ENCODE results near the gene CCL25.

Gene CCL25

DNA sequence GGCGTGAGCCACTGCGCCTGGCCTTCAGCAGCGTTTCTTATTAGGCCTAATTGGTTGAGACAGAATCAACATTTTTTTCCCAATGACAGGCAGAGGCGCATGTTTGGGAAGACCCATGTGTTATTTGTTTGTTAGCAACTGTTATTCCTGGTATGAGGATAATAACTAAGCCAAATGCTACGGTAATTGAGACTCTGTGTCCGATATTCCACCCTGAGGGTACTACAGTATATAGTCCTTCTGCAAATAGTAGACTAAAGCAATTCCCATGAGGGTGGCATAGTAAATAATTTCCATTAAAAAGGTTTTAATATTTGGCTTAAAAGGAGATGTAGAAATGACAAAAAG lies 18.4 kb upstream of the CCL25 start:
- H3K4me3 ChIP-seq (ENCODE audit: low read length) = no peak overlapping the region
- no peak for TF ChIP-seq ZNF274 (IDR thresholded peaks at IDR 0.05; ENCODE audit: low read depth, low read length)

DNA sequence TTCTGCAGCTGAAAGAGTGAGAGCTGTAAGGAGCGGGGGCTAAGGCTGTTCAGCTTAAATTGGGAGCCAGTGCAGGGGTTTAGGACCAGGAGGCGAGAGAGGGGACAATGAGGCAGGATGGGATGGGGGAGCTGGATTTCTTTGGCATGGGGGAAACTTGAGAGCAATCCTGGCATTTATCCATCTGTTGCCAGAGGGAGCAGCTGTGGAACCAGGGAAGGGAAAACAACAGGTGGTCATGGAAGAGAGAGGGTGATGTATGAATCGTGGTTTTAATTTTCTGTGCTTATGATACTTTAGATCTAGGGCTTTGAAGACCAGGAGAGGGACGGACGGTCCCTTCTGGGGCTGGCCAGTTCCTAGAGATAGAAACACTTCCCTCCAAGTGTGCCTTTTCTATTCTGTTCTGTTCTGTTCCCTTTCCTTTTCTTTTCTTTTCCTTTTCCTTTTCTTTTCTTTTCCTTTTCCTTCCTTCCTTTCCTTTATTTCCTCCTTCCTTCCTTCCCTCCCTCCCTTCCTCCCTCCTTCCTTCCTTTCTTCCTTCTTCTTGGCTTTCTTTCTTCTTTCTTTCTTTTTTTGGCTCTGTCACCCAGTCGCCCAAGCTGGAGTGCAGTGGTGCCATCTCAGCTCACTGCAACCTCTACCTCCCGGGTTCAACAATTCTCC lies 16.0 kb upstream of the CCL25 start:
- no peak overlapping the region for H3K4me3 ChIP-seq (ENCODE audit: low read length)
- no peak for TF ChIP-seq ZNF274 (IDR thresholded peaks at IDR 0.05; ENCODE audit: low read depth, low read length)

- H3K4me3 ChIP-seq (ENCODE audit: low read length) = no peak overlapping the region
- no peak for TF ChIP-seq ZNF274 (IDR thresholded peaks at IDR 0.05; ENCODE audit: low read depth, low read length)
Observed at GRCh38 chr19:8038815-8039214, 13.7 kb upstream of the CCL25 start.

DNA sequence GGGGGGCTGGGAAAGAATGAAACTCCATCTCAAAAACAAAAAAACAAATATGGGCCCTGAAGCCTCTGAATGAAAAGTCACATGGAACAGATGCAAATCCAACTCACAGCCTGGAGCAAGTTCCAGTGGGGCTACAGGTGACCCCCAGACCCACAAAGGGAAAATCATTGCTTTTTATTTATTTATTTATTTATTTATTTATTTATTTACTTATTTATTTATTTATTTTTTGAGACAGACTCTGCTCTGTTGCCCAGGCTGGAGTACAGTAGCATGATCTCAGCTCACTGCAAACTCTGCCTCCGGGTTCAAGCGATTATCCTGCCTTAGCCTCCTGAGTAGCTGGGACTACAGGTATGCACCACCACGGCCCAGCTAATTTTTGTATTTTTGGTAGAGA lies 13.3 kb upstream of the CCL25 start:
- H3K4me3 ChIP-seq (ENCODE audit: low read length) = no peak overlapping the region
- no peak for TF ChIP-seq ZNF274 (IDR thresholded peaks at IDR 0.05; ENCODE audit: low read depth, low read length)

DNA sequence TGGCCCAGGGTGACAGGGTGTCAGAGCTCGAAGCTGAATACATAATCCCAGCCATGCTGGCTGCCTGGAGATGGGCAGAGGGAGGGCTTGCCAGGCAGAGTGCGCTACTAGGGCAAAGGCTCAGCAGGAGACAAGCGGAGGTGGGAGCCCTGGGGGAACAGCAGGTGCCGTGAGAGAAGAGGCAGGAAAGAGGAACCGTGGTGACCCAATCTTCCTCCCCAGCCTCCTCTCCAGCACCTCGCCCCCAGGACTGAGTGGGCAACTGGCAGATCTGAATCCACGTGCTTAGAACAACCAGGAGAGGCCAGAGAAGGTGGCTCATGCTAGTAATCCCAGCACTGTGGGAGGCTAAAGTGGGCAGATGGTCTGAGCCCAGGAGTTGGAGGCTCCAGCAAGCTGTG lies 11.0 kb upstream of the CCL25 start:
- no peak overlapping the region for H3K4me3 ChIP-seq (ENCODE audit: low read length)
- TF ChIP-seq ZNF274 (IDR thresholded peaks at IDR 0.05; ENCODE audit: low read depth, low read length) = no peak

DNA sequence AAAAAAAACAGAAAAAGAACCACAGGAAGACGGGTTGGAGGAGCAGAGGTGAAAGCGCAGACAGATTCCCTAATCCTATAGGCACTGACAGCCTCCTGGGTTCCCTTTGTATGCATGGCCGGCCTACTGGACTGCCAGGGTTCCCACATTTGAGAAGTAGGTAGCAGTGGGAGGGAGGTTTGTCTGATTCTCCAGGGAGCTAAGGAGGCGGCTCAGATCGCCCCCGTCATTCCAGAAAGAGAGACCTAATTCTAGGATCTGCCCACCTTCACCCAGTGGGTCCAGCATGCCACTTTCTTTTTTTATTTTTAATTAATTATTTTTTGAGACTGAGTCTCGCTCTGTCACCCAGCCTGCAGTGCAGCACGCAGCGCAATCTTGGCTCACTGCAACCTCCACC lies 9.7 kb upstream of the CCL25 start:
- H3K4me3 ChIP-seq (ENCODE audit: low read length) = no peak overlapping the region
- TF ChIP-seq ZNF274 (IDR thresholded peaks at IDR 0.05; ENCODE audit: low read depth, low read length) = no peak

DNA sequence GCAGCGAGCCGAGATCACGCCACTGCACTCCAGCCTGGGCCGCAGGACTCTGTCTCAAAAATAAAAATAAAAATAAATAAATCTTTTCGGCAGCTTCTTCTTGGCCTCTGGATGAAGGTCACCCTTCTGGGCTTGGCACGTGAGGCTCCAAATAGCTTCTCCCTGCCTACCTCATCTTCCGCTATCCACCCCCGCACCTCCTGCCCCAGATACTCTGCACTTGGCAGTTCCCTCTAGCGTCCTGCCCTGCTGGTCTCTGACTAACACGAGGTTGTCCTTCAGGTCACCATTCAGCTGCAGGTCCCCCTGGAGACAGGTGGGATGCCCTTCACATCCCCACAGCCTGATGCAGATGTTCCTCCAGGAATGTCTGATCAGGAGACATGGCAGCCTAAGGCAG lies 8.5 kb upstream of the CCL25 start:
- H3K4me3 ChIP-seq (ENCODE audit: low read length) = no peak overlapping the region
- TF ChIP-seq ZNF274 (IDR thresholded peaks at IDR 0.05; ENCODE audit: low read depth, low read length) = no peak

- no peak overlapping the region for H3K4me3 ChIP-seq (ENCODE audit: low read length)
- no peak for TF ChIP-seq ZNF274 (IDR thresholded peaks at IDR 0.05; ENCODE audit: low read depth, low read length)
Observed at GRCh38 chr19:8045872-8046568, 6.5 kb upstream of the CCL25 start.

DNA sequence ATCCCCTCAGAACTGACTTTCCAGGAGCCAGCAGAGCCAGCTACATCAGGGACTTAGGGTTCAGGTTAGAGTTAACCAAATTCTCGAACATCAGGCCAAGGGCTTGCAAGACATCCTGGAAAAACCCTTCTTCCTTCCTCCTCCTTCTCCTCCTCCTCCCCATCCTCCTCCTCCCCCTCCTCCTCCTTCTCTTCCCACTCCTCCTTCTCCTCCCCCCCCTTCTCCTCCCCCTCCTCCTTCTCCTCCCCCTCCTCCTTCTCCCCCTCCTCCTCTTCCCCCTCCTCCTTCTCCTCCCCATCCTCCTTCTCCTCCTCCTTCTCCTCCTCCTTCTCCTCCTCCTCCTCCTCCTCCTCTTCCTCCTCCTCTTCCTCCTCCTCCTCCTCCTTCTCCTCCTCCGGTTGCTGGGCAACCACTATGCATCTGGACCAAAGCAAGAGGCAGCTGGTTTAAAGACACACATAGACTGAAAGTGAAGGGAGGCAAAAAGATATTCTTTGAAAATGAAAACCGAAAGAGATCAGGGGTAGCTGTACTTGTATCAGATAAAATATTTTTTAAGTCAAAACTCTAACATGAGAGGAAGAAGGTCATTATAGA lies 5.9 kb upstream of the CCL25 start:
- no peak for TF ChIP-seq ZNF274 (IDR thresholded peaks at IDR 0.05; ENCODE audit: low read depth, low read length)
- H3K4me3 ChIP-seq (ENCODE audit: low read length) = no peak overlapping the region

DNA sequence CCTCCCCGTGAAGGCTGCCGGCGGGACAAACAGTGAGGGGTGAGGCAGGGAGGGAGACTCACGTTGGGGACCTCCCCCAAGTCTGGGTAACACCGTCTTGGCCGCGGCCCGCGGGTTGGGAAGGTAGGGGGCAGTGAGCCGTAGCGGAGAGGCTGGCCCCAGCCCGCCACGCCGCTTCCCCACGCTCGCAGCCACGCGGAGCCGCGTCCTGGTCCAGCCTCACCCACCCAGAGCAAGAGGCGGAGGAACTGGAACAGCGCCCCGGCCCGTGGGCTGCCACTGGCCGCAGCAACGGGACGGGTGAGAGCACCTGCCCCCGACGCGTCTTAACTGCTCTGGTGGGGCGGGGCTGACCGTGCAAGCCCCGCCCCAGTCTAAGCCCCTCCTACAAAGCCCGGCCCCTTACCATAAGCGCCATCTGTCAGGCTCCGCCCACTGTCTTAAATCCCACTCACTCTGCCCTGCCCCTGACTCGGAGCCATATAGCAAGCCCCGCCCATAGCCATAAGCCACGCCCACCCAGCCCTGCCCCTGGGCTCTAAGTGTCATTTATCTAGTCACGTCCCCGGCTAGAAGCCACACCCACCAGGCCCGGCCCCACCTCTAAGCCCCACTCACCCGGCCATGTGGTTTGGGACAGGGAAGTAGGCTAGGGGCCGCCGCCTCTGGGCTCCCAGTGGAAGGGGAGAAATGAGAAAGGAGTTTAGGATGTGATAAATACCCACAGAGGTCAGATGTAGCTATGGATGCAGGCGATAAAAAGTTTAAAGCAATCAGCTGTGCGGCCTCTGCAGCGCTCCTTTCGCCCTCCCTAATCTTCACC lies 2.1 kb upstream of the CCL25 start:
- peak overlapping the region; percentile 29; the same call in 1 of the 2 replicates for H3K4me3 ChIP-seq (ENCODE audit: low read length)
- TF ChIP-seq ZNF274 (IDR thresholded peaks at IDR 0.05; ENCODE audit: low read depth, low read length) = no peak

DNA sequence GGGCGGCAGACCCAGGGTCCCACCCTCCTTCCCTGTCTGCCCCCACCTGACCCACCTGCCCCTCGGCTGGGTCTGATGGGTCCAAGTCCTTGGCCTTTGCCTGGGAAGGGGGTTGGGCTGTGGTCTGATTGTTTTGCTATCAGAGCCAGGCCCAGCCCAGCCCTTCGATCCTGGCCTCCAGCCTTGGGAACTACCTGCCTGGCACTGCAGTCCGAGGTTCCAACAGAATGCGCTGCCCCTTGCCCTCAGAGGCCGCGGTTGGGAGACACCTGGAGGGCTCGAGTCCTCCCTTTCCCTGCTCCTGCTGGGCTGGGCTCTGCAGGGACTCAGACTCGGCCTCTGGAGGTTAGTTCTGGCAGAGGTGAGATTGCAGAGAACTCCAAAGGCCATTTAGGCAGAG lies 1.6 kb downstream of the CCL25 start:
- H3K4me3 ChIP-seq (ENCODE audit: low read length) = no peak overlapping the region

GRCh38 chr19:8056533-8056932 lies 4.0 kb downstream of the CCL25 start:
- H3K4me3 ChIP-seq (ENCODE audit: low read length) = no peak overlapping the region
- TF ChIP-seq ZNF274 (IDR thresholded peaks at IDR 0.05; ENCODE audit: low read depth, low read length) = no peak

More for the DNA sequence above, 1.6 kb downstream of the CCL25 start:
- no peak for TF ChIP-seq ZNF274 (IDR thresholded peaks at IDR 0.05; ENCODE audit: low read depth, low read length)

- TF ChIP-seq ZNF274 (IDR thresholded peaks at IDR 0.05; ENCODE audit: low read depth, low read length) = no peak
- H3K4me3 ChIP-seq (ENCODE audit: low read length) = no peak overlapping the region
Observed at GRCh38 chr19:8057545-8058270, 5.1 kb downstream of the CCL25 start.
